ENCODE measurements around the gene MSH5. TPM values are rescaled to one million over a fixed set of nuclear protein-coding genes. Genes with fewer than 3 reads are reported as not detected.

The MSH5 gene
- total RNA-seq, 1 donor from 2014 or later, result 4.5 TPM

- no peak for DNase-seq (ENCODE audit: low read depth in 2 of 2)
Observed at GRCh38 chr6:31712296-31712695, 27.5 kb upstream of the MSH5 start.

GRCh38 chr6:31713465-31713864 lies 26.3 kb upstream of the MSH5 start:
- DNase-seq (ENCODE audit: low read depth in 2 of 2), result no peak

GRCh38 chr6:31713991-31714684 lies 25.7 kb upstream of the MSH5 start:
- DNase-seq (ENCODE audit: low read depth in 2 of 2), result no peak

GRCh38 chr6:31715022-31715958 lies 24.5 kb upstream of the MSH5 start, which contains the start of gene LY6G6D:
Gene LY6G6D, plus strand, starts transcription at chr6:31715348. Its CDS starts 8 bp downstream, at chr6:31715356.
- no peak for DNase-seq (ENCODE audit: low read depth in 2 of 2)

GRCh38 chr6:31717499-31718222 lies 22.1 kb upstream of the MSH5 start:
- no peak for DNase-seq (ENCODE audit: low read depth in 2 of 2)

GRCh38 chr6:31718265-31718664 lies 21.5 kb upstream of the MSH5 start:
- no peak for DNase-seq (ENCODE audit: low read depth in 2 of 2)

- no peak for DNase-seq (ENCODE audit: low read depth in 2 of 2)
Observed at GRCh38 chr6:31719001-31719400, 20.8 kb upstream of the MSH5 start.

GRCh38 chr6:31720196-31720770 lies 19.5 kb upstream of the MSH5 start:
- no peak for DNase-seq (ENCODE audit: low read depth in 2 of 2)

GRCh38 chr6:31721351-31722020 lies 18.3 kb upstream of the MSH5 start, which contains the start of gene LY6G6C:
Gene LY6G6C, minus strand, starts transcription at chr6:31721746. Its CDS starts 67 bp downstream, at chr6:31721679.
- no peak for DNase-seq (ENCODE audit: low read depth in 2 of 2)

- no peak for DNase-seq (ENCODE audit: low read depth in 2 of 2)
Observed at GRCh38 chr6:31722173-31722572, 17.6 kb upstream of the MSH5 start.

- no peak for DNase-seq (ENCODE audit: low read depth in 2 of 2)
Observed at GRCh38 chr6:31723245-31723979, 16.4 kb upstream of the MSH5 start, which contains the start of gene MPIG6B. Gene MPIG6B, plus strand, starts transcription at chr6:31723373. Its CDS starts 11 bp downstream, at chr6:31723384.

- DNase-seq (ENCODE audit: low read depth in 2 of 2), result no peak
Observed at GRCh38 chr6:31723980-31724691, 15.7 kb upstream of the MSH5 start.

- peak in 1 of 2 donors; percentile 56 for DNase-seq (ENCODE audit: low read depth in 2 of 2)
Observed at GRCh38 chr6:31725502-31726350, 14.1 kb upstream of the MSH5 start.

- peak in 1 of 2 donors; percentile 39 for DNase-seq (ENCODE audit: low read depth in 2 of 2)
Observed at GRCh38 chr6:31727034-31727716, 12.6 kb upstream of the MSH5 start.

- no peak for DNase-seq (ENCODE audit: low read depth in 2 of 2)
Observed at GRCh38 chr6:31727717-31728671, 11.8 kb upstream of the MSH5 start.

GRCh38 chr6:31728767-31729514 lies 10.9 kb upstream of the MSH5 start, which contains the start of gene DDAH2:
Gene DDAH2, minus strand, starts transcription at chr6:31729299. Its CDS starts 138 bp downstream, at chr6:31729161.
- no peak for DNase-seq (ENCODE audit: low read depth in 2 of 2)
